K562 (cell line): ENCODE measurements around the gene ROBO2. TPM values are rescaled to one million over a fixed set of nuclear protein-coding genes. Genes with fewer than 3 reads are reported as not detected.

ENCODE experiments used
- ATAC-seq: fragments of 200-7000 bp; cut with Tn5 transposase; 3 replicates; pipeline ENCODE4 v1.9.1; 2020; ENCODE audit warnings: moderate library complexity
- BruUV-seq: library from RNA; stranded (reverse); fragments of 400-500 nt; replicated peaks from 2 replicates; lab custom pipeline; 2021; lab: Mats Ljungman, UMichigan
- CTCF ChIA-PET: fragments of 300-600 bp; formaldehyde crosslinking; extraction: SDS; loops from one replicate; lab custom pipeline; 2021; ENCODE audit warnings: low intra/inter-chr PET ratio; lab: Yijun Ruan, JAX
- POLR2A ChIA-PET: fragments of 300-600, 350-650 bp; sonication (Branson Sonifier 250); formaldehyde crosslinking; extraction: SDS; loops from one replicate; lab custom pipeline; 2021; ENCODE audit warnings: antibody characterized with exemption, inconsistent platforms; lab: Yijun Ruan, JAX
- DNase-seq, 4 experiments: peaks; one replicate each; pipeline versions ENCODE4 v3.0.0 to v3.0.0-alpha.2; 2011 to 2018; ENCODE audit warnings: low spot score in 3 of 4, mixed read lengths in 3 of 4; ENCODE audit errors: extremely low read depth in 1 of 4
- FAIRE-seq: peaks from 2 replicates; lab custom pipeline; 2011; peaks lifted over from hg19 to GRCh38; lab: Jason Lieb, UNC
- H2AFZ ChIP-seq: 2 replicates; pipeline ENCODE4 v1.6.0; 2011; ENCODE audit warnings: low read depth, low read length, control low read depth, inconsistent platforms
- H3K27ac ChIP-seq: fragments of 200-600 bp; 3 replicates; pipeline ENCODE4 v1.8.0; 2011; ENCODE audit warnings: low read depth, mild to moderate bottlenecking, control low read depth, inconsistent platforms, low read length, moderate library complexity, mixed read lengths; ENCODE audit errors: extremely low read depth
- H3K27me3 ChIP-seq, 2 experiments: fragments of 300-600 bp in 1 of 2; 2 replicates in 1 of 2; 3 replicates in 1 of 2; pipeline versions ENCODE4 v1.6.0 to v1.8.0; 2011; ENCODE audit warnings: inconsistent platforms in 2 of 2, low read length in 2 of 2, mild to moderate bottlenecking in 1 of 2, mixed read lengths in 1 of 2, moderate library complexity in 1 of 2; ENCODE audit not compliant: control insufficient read depth in 2 of 2, insufficient read depth in 2 of 2
- H3K36me3 ChIP-seq: fragments of 300-600 bp; 3 replicates; pipeline ENCODE4 v1.8.0; 2011; ENCODE audit warnings: mild to moderate bottlenecking, low read length, inconsistent platforms; ENCODE audit not compliant: control insufficient read depth, insufficient read depth
- H3K4me1 ChIP-seq, 2 experiments: fragments of 200-600 bp in 1 of 2; replicated peaks in 1 of 2; 2 replicates in 1 of 2; 3 replicates in 1 of 2; pipeline versions ENCODE4 v1.5.1 to v1.8.0; 2011; ENCODE audit warnings: inconsistent platforms in 2 of 2, low read length in 2 of 2, mild to moderate bottlenecking in 1 of 2, mixed read lengths in 1 of 2, moderate library complexity in 1 of 2; ENCODE audit not compliant: control insufficient read depth in 2 of 2, insufficient read depth in 2 of 2
- H3K4me2 ChIP-seq: 2 replicates; pipeline ENCODE4 v1.6.1; 2011; ENCODE audit warnings: low read length, control low read depth, inconsistent platforms, mixed read lengths; ENCODE audit not compliant: insufficient read depth
- H3K4me3 ChIP-seq: fragments of 200-600 bp; sonication (generic), shearing (Covaris generic); 2 replicates; pipeline ENCODE4 v1.5.1; 2016; ENCODE audit warnings: control low read depth, inconsistent platforms
- H3K79me2 ChIP-seq: fragments of 200-600 bp; 3 replicates; pipeline ENCODE4 v1.8.0; 2011; ENCODE audit warnings: low read length, inconsistent platforms; ENCODE audit not compliant: control insufficient read depth, insufficient read depth
- H3K9ac ChIP-seq, 2 experiments: 2 replicates each; pipeline versions ENCODE4 v1.6.0 to v1.6.1; 2011; ENCODE audit warnings: low read depth in 2 of 2, low read length in 2 of 2, control low read depth in 1 of 2, inconsistent platforms in 1 of 2, mild to moderate bottlenecking in 1 of 2, mixed read lengths in 1 of 2; ENCODE audit not compliant: insufficient read depth in 1 of 2
- H3K9me1 ChIP-seq: one replicate; pipeline ENCODE4 v1.6.0; 2011; ENCODE audit warnings: inconsistent platforms, mild to moderate bottlenecking, low read length, moderate library complexity; ENCODE audit not compliant: control insufficient read depth, insufficient read depth
- H3K9me3 ChIP-seq: replicated peaks from 2 replicates; pipeline ENCODE4 v1.5.1; 2011; ENCODE audit warnings: low read depth, low read length, inconsistent platforms; ENCODE audit not compliant: control insufficient read depth, insufficient read depth
- H4K20me1 ChIP-seq: replicated peaks from 2 replicates; pipeline ENCODE4 v1.6.1; 2011; ENCODE audit warnings: low read length, inconsistent platforms, mixed read lengths; ENCODE audit not compliant: control insufficient read depth, insufficient read depth
- CREBBP ChIP-seq: IDR thresholded peaks from one replicate; pipeline ENCODE4 v1.6.1; 2012; ENCODE audit warnings: low read depth, mild to moderate bottlenecking, control low read depth, inconsistent platforms, low read length
- FUS ChIP-seq: fragments of 200-400 bp; formaldehyde crosslinking; optimal IDR thresholded peaks from 2 replicates; pipeline ENCODE3; 2017; ENCODE audit warnings: low read depth, low read length
- PATZ1 ChIP-seq: fragments of 250-450 bp; sonication (Bioruptor Pico); IDR thresholded peaks from 2 replicates; pipeline ENCODE4 v1.5.0; 2020; ENCODE audit warnings: mild to moderate bottlenecking, borderline replicate concordance
- PHB2 ChIP-seq: fragments of 450-650 bp; IDR thresholded peaks from 2 replicates; pipeline ENCODE4 v1.6.1; 2017; ENCODE audit warnings: low read depth
- RB1 ChIP-seq: fragments of 450-650 bp; IDR thresholded peaks from 2 replicates; pipeline ENCODE4 v1.6.1; 2017; ENCODE audit warnings: low read depth, mild to moderate bottlenecking
- RREB1 ChIP-seq: fragments of 250-450 bp; sonication (Bioruptor Pico); IDR thresholded peaks from 2 replicates; pipeline ENCODE4 v1.4.0; 2020
- SNAPC5 ChIP-seq: fragments of 250-450 bp; sonication (Bioruptor Pico); IDR thresholded peaks from 2 replicates; pipeline ENCODE4 v1.8.0; 2021; ENCODE audit warnings: moderate library complexity, mild to moderate bottlenecking, inconsistent platforms
- SP2 ChIP-seq: IDR thresholded peaks from 2 replicates; pipeline ENCODE4 v1.6.1; 2011; ENCODE audit warnings: mild to moderate bottlenecking, low read depth, low read length, moderate library complexity; ENCODE audit not compliant: poor library complexity, severe bottlenecking; ENCODE audit errors: extremely low read depth
- STAG1 ChIP-seq: sonication (generic); formaldehyde crosslinking; IDR thresholded peaks from 2 replicates; pipeline ENCODE4 v1.5.0; 2020; ENCODE audit warnings: missing genetic modification reagents, borderline replicate concordance
- TAF9B ChIP-seq: fragments of 450-650 bp; IDR thresholded peaks from 2 replicates; pipeline ENCODE4 v1.6.1; 2018; ENCODE audit warnings: mild to moderate bottlenecking; ENCODE audit not compliant: partially characterized antibody
- WGBS: fragments of 100-300 bp; shearing (Covaris generic); methylation state at CpG from one replicate; pipeline ENCODE4 v1.1.6; 2016; ENCODE audit warnings: low coverage, mixed read lengths; ENCODE audit not compliant: insufficient coverage; ENCODE audit errors: missing lambda C conversion rate; 5-methylcytosine and 5-hydroxymethylcytosine counted together
- in situ Hi-C: fragments of 300-500 bp; cut with MboI; formaldehyde crosslinking; loops from 4 replicates; pipeline ENCODE4 v1.15.0; 2018; ENCODE audit warnings: inconsistent platforms, mixed read lengths
- intact Hi-C: fragments of 100-400 bp; cut with micrococcal nuclease; formaldehyde crosslinking; loops from 2 replicates; pipeline ENCODE4 v1.14.2; 2022
- polyA plus RNA-seq, 8 experiments: library from polyadenylated mRNA; depleted of rRNA in 4 of 8; stranded (reverse) in 5 of 8; unstranded in 3 of 8; fragments of >200 nt; fragmentation: Nextera tagmentation in 2 of 8; fragmentation: Illumina TruSeq in 1 of 8; extraction: Ambion mirVana in 2 of 8; extraction: Trizol in 1 of 8; gene quantifications; 2 replicates each; pipeline versions ENCODE4 v1.2.1 to v1.2.3, GENCODE V29; 2011 to 2014; ENCODE audit warnings: inconsistent platforms in 1 of 8, missing spikeins in 1 of 8
- total RNA-seq, 7 experiments: library from RNA; depleted of rRNA in 6 of 7; stranded (reverse); fragments of >200 nt in 6 of 7; fragmentation: Illumina TruSeq in 2 of 7; extraction: Trizol in 2 of 7; gene quantifications; 2 replicates each; pipeline versions ENCODE4 v1.2.1 to v1.2.3, GENCODE V29; 2011 to 2021; ENCODE audit warnings: low replicate concordance in 1 of 7

Gene ROBO2
- total and polyA plus RNA-seq, 9 of the 15 experiments (the other 6 are each of a cell fraction or from before 2014, with no cell fraction given), result 0.84 to 3.0 (median 1.7) TPM

GRCh38 chr3:77147836-77148578 lies 108.1 kb downstream of the ROBO2 start:
- ATAC-seq, result no peak
- H3K9ac ChIP-seq, result no peak overlapping the region
- no peak overlapping the region for H3K27ac ChIP-seq
- H3K9me3 ChIP-seq, result no peaks in the 10 kb centered on the region
- no peak overlapping the region for H3K4me2 ChIP-seq
- H3K27me3 ChIP-seq, result no peaks in the 10 kb centered on the region
- ChIA-PET POLR2A (no interaction called here), CTCF (no interaction called here)
- H3K9me1 ChIP-seq, result no peaks in the 10 kb centered on the region
- no peaks in the 10 kb centered on the region for H3K36me3 ChIP-seq
- FAIRE-seq, result no peak
- intact Hi-C loops, result no loop called here
- no peaks in the 10 kb centered on the region for H4K20me1 ChIP-seq
- no peak overlapping the region for H3K4me3 ChIP-seq
- H3K4me1 ChIP-seq, result no peaks in the 10 kb centered on the region
- no peak for DNase-seq
- no TSS peak for BruUV-seq
- in situ Hi-C loops, result no loop called here
- no peaks in the 10 kb centered on the region for H3K79me2 ChIP-seq
- H2AFZ ChIP-seq, result peak overlapping the region; percentile 45; the same call in 1 of the 2 replicates
- WGBS, result 45% methylated on average over 4 of the region's 8 CpGs
- no peak for TF ChIP-seq STAG1 (CRISPR knock-in tag)
- TF ChIP-seq RREB1, result no peak
- TF ChIP-seq SP2, result no peak
- TF ChIP-seq CREBBP, result no peak
- no peak for TF ChIP-seq PHB2
- no peak for TF ChIP-seq RB1
- no peak for TF ChIP-seq FUS
- no peak for TF ChIP-seq SNAPC5
- TF ChIP-seq PATZ1 (CRISPR knock-in tag), result no peak
- no peak for TF ChIP-seq TAF9B
